Measurements from ENCODE around the gene EXOG.

EXOG gene

GRCh38 chr3:38548154-38548931, 52.2 kb downstream of the EXOG start:
- DNase-seq, result no peak

GRCh38 chr3:38549082-38549481, 52.9 kb downstream of the EXOG start:
- no peak for DNase-seq

GRCh38 chr3:38549486-38549885, 53.3 kb downstream of the EXOG start:
- no peak for DNase-seq

GRCh38 chr3:38549957-38550840, 54.1 kb downstream of the EXOG start:
- DNase-seq, result no peak

- no peak for DNase-seq
Observed at GRCh38 chr3:38551026-38551832, 55.1 kb downstream of the EXOG start.

- no peak for DNase-seq
Observed at GRCh38 chr3:38552364-38552763, 56.2 kb downstream of the EXOG start.

GRCh38 chr3:38553071-38553470, 56.9 kb downstream of the EXOG start:
- DNase-seq, result no peak

GRCh38 chr3:38554127-38554827, 58.1 kb downstream of the EXOG start:
- DNase-seq, result no peak

GRCh38 chr3:38555149-38555840, 59.2 kb downstream of the EXOG start:
- DNase-seq, result no peak

GRCh38 chr3:38555926-38556325, 59.8 kb downstream of the EXOG start:
- DNase-seq, result no peak

- DNase-seq, result no peak
Observed at GRCh38 chr3:38556640-38557358, 60.7 kb downstream of the EXOG start.

- DNase-seq, result no peak
Observed at GRCh38 chr3:38558864-38559263, 62.7 kb downstream of the EXOG start.

- DNase-seq, result no peak
Observed at GRCh38 chr3:38560284-38560683, 64.1 kb downstream of the EXOG start.

GRCh38 chr3:38560996-38561717, 65.0 kb downstream of the EXOG start:
- DNase-seq, result no peak

GRCh38 chr3:38561746-38562466, 65.8 kb downstream of the EXOG start:
- DNase-seq, result no peak

GRCh38 chr3:38562467-38562925, 66.4 kb downstream of the EXOG start:
- no peak for DNase-seq

GRCh38 chr3:38563070-38563885, 67.1 kb downstream of the EXOG start:
- DNase-seq, result no peak

- DNase-seq, result no peak
Observed at GRCh38 chr3:38563886-38564270, 67.7 kb downstream of the EXOG start.
